Fibroblast of the aortic adventitia (primary cell): ENCODE measurements around the gene HECTD4. TPM values are rescaled to one million over a fixed set of nuclear protein-coding genes. Genes with fewer than 3 reads are reported as not detected.

ENCODE experiments used
- DNase-seq: peaks from one replicate; pipeline ENCODE4 v3.0.0-alpha.2; 2010; ENCODE audit warnings: low read depth
- H3K4me3 ChIP-seq: 2 replicates; pipeline ENCODE4 v1.5.1; 2011; ENCODE audit warnings: low read depth, mild to moderate bottlenecking, control low read depth, low read length, moderate library complexity
- CTCF ChIP-seq: IDR thresholded peaks from 2 replicates; pipeline ENCODE4 v1.5.1; 2011; ENCODE audit warnings: mild to moderate bottlenecking, low read length, control low read depth, inconsistent platforms; ENCODE audit not compliant: insufficient read depth
- total RNA-seq: library from RNA; depleted of rRNA; stranded (reverse); fragments of >200 nt; gene quantifications from 2 replicates; pipeline ENCODE4 v1.2.3, GENCODE V29; 2012; ENCODE audit warnings: low replicate concordance

The HECTD4 gene
- total RNA-seq, 1 donor, result 22.1 TPM

DNA sequence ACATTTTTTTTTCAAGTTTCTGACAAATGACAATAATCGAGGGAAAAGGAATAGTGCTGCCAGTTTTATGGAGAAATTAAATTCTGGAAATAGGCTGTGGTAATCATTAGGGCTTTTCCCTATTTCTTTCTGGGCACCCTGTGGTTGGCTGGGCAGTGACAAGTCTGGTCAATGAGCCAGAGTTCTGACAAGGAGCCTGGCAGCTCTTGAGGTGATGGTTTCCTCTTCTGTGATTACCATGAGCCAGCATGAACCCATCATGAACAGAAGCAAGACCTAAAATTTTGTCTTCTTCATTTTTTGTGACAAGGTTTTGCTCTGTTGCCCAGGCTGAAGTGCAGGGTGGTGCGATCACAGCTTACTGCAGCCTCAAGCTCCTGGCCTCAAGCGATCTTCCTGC is 141.1 kb downstream of the HECTD4 start:
- no peak for TF ChIP-seq CTCF
- no peak for DNase-seq
- H3K4me3 ChIP-seq, result no peak overlapping the region

DNA sequence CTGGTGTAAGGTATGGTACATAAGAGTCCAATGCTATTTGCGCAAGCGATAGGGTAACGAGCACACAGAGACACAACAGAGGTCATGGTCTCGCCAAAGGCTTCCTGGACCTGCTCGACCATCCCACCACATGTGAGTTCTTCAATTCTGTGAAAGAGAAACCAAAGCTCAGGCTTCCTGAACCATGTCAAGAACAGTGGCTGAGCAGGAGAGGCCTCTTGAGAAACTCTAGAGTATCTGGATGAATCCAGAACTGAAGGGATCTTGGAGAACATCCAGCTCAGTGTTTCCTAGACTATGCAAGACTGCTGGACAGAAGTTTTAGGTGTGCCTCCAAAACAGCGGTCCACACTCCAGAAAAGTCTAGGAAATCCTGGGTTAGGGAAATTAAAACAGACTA is 142.3 kb downstream of the HECTD4 start:
- no peak for TF ChIP-seq CTCF
- peak; percentile 9 for DNase-seq
- no peak overlapping the region for H3K4me3 ChIP-seq

DNA sequence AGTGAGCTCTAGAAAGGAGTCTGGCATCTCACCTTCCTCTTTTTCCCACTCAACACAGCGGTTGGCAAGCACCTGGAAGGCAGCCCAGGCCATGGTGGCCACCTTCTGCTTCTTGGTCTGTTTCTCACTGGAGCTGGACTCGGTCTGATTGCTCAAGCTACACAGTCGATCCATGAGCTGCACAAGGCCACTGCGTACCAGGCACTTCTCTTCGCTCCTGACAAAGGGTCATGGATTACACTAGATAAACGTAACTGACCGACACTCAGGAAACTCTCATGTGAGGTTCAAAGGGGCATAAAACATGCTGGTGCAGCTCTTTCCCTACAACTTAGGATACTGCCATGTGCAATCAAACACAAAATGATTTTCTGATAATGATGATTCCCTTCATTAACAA is 143.2 kb downstream of the HECTD4 start:
- no peak for TF ChIP-seq CTCF
- no peak for DNase-seq
- no peak overlapping the region for H3K4me3 ChIP-seq

- no peak for DNase-seq
- TF ChIP-seq CTCF, result no peak
- H3K4me3 ChIP-seq, result no peak overlapping the region
Observed at GRCh38 chr12:112238441-112238840, 143.8 kb downstream of the HECTD4 start.

DNA sequence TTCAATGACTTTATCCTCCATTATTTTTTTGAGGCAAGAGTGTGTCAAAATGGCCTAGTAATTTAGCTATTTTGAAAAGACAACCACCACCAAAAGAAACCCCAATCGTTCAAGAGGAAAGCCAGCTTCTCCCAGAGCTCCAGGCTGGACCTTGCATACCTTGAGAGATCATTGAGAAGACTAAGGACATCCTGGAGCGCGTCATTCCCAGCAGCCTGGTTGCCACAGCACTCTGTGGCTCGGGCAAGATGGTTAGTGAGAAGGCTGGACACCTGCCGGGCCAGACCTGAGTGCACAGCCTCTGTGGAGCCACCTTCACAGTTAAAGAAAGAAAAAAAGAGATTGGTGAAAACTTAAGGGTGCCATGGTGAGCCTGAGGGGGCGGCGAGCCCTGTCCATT is 145.4 kb downstream of the HECTD4 start:
- no peak overlapping the region for H3K4me3 ChIP-seq

GRCh38 chr12:112236386-112236785 is 145.8 kb downstream of the HECTD4 start:
- H3K4me3 ChIP-seq, result no peak overlapping the region
- DNase-seq, result no peak
- no peak for TF ChIP-seq CTCF

More for the DNA sequence above, 145.4 kb downstream of the HECTD4 start:
- no peak for DNase-seq
- no peak for TF ChIP-seq CTCF

- H3K4me3 ChIP-seq, result no peak overlapping the region
- DNase-seq, result no peak
- no peak for TF ChIP-seq CTCF
Observed at GRCh38 chr12:112234303-112234702, 147.9 kb downstream of the HECTD4 start.
